Left ventricle myocardium inferior (tissue), 1 donor: ENCODE data around the gene GNG12. TPM values are rescaled to one million over a fixed set of nuclear protein-coding genes. Genes with fewer than 3 reads are reported as not detected.

Source experiments
- DNase-seq: peaks from one replicate; pipeline ENCODE4 v3.0.0-alpha.2; 2020
- H3K27ac ChIP-seq: fragments of 200-600 bp; replicated peaks from 2 replicates; pipeline ENCODE4 v1.8.0; 2021
- H3K27me3 ChIP-seq: fragments of 200-600 bp; 2 replicates; pipeline ENCODE4 v1.8.0; 2021; ENCODE audit warnings: low read depth
- H3K36me3 ChIP-seq: fragments of 200-600 bp; 2 replicates; pipeline ENCODE4 v1.8.0; 2021
- H3K4me1 ChIP-seq: fragments of 200-600 bp; 2 replicates; pipeline ENCODE4 v1.8.0; 2021
- H3K4me3 ChIP-seq: fragments of 200-600 bp; 2 replicates; pipeline ENCODE4 v1.8.0; 2021; ENCODE audit warnings: mild to moderate bottlenecking, moderate library complexity
- H3K9me3 ChIP-seq: fragments of 200-600 bp; replicated peaks from 2 replicates; pipeline ENCODE4 v1.8.0; 2021
- CTCF ChIP-seq: fragments of 200-600 bp; IDR thresholded peaks from 2 replicates; pipeline ENCODE4 v1.8.0; 2021; ENCODE audit warnings: antibody characterized with exemption, mild to moderate bottlenecking, borderline replicate concordance
- intact Hi-C: fragments of 100-400 bp; cut with micrococcal nuclease; formaldehyde crosslinking; loops from one replicate; pipeline ENCODE4 v1.11.0; 2022
- total RNA-seq: library from RNA; stranded (reverse); fragmentation: NEBNext Ultra II Directional; extraction: Animal tissue kit (Norgen Biotek cat#: 25700); gene quantifications from one replicate; pipeline ENCODE4 v1.2.1, GENCODE V29; 2021
- donor health status: DM: no; HTN: yes; CAD: no; lungs with severe emphysema.

The GNG12 gene
- total RNA-seq, 1 donor from 2014 or later = 35.1 TPM

- H3K9me3 ChIP-seq = no peaks in the 10 kb centered on the region
- TF ChIP-seq CTCF = no peak
- DNase-seq = no peak
- H3K4me3 ChIP-seq = no peak overlapping the region
- H3K4me1 ChIP-seq = peaks cover 80% of the 10 kb centered on the region
- H3K27ac ChIP-seq = peak overlapping the region; percentile 73
- H3K27me3 ChIP-seq = no peaks in the 10 kb centered on the region
- intact Hi-C loops = no loop called here
- H3K36me3 ChIP-seq = no peaks in the 10 kb centered on the region
Measured at GRCh38 chr1:67722292-67722944, 110.8 kb downstream of the GNG12 start.

- Histone ChIP-seq H3K4me1 (peaks cover 87% of the 10 kb centered on the region), H3K36me3 (no peaks in the 10 kb centered on the region), H3K27me3 (no peaks in the 10 kb centered on the region), H3K9me3 (no peaks in the 10 kb centered on the region), H3K27ac (peak overlapping the region; percentile 73), H3K4me3 (no peak overlapping the region)
- no peak for DNase-seq
- intact Hi-C loops = no loop called here
- no peak for TF ChIP-seq CTCF
Measured at GRCh38 chr1:67721650-67722291, 111.5 kb downstream of the GNG12 start.

GRCh38 chr1:67721112-67721511 lies 112.2 kb downstream of the GNG12 start:
- Histone ChIP-seq H3K4me3 (no peak overlapping the region), H3K27me3 (no peaks in the 10 kb centered on the region), H3K9me3 (no peaks in the 10 kb centered on the region), H3K36me3 (no peaks in the 10 kb centered on the region), H3K4me1 (peaks cover 83% of the 10 kb centered on the region), H3K27ac (no peak overlapping the region)
- DNase-seq = no peak
- intact Hi-C loops = no loop called here
- TF ChIP-seq CTCF = no peak

GRCh38 chr1:67719329-67720196 lies 113.7 kb downstream of the GNG12 start:
- intact Hi-C loops = no loop called here
- DNase-seq = no peak
- no peak overlapping the region for H3K4me3 ChIP-seq
- no peaks in the 10 kb centered on the region for H3K36me3 ChIP-seq
- no peaks in the 10 kb centered on the region for H3K27me3 ChIP-seq
- H3K4me1 ChIP-seq = peaks cover 70% of the 10 kb centered on the region
- H3K27ac ChIP-seq = no peak overlapping the region
- no peaks in the 10 kb centered on the region for H3K9me3 ChIP-seq
- no peak for TF ChIP-seq CTCF

- H3K36me3 ChIP-seq = no peaks in the 10 kb centered on the region
- H3K9me3 ChIP-seq = no peaks in the 10 kb centered on the region
- intact Hi-C loops = no loop called here
- no peak for DNase-seq
- H3K27me3 ChIP-seq = no peaks in the 10 kb centered on the region
- peak overlapping the region; percentile 10 for H3K27ac ChIP-seq
- no peak overlapping the region for H3K4me3 ChIP-seq
- H3K4me1 ChIP-seq = peaks cover 70% of the 10 kb centered on the region
- TF ChIP-seq CTCF = no peak
Measured at GRCh38 chr1:67717876-67718275, 115.4 kb downstream of the GNG12 start.
